Measurements from ENCODE around the gene AKT1S1. TPM values are rescaled to one million over a fixed set of nuclear protein-coding genes. Genes with fewer than 3 reads are reported as not detected.

AKT1S1 gene
- total RNA-seq, 1 donor from 2014 or later, result 2.3 TPM

DNA sequence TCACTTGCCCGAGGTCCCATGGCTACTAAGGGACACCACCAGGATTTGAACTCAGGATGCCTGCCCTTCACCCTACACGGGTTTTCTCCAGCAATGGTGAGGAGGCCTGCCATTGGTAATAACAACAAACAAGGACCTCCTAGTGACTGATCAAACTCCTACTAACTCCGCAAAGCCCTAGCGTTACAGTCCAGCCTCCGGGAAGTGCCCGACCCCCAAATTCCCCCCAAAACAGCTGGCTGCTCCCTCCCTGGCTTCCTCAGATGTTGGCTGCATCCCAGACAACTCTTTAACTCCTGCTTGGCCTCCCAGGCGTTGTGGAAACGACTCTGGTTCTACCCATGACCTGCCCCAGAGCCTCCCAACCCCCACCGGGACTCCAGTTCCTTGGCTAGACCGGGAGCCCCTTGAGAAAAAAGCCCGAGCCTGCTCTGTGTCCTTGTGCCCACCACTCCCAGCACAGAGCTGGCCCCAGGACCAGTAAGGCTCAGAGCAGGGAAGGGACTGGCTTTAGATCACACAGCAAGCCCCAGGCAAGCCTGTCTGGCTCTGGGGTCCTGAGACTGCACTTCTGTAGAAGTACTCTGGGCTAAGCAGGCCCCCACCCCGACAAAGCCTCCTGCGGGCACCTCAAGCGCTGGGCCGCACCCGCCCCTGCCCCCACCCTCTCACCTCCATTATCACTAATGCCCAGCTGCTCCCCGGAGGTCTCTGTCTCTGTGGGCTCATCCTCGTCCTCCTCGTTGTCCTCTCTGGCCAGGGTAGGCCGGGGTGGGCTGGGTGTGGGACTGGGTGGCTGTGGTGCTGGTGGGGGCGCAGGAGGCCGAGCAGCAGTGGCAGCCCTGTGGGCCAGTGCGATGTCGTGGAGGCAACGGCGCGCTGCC, 4.7 kb downstream of the AKT1S1 start:
- Mint-ChIP-seq H3K27ac (peak overlapping the region; percentile 59), H3K27me3 (ENCODE audit: insufficient read depth, low read depth) (peaks cover 6% of the 10 kb centered on the region), H3K4me3 (peak overlapping the region; percentile 67), H3K36me3 (peaks cover 2% of the 10 kb centered on the region), H3K9me3 (no peaks in the 10 kb centered on the region), H3K4me1 (peaks cover 25% of the 10 kb centered on the region)
- DNase-seq (ENCODE audit: low spot score), result no peak
- Histone ChIP-seq H4K20me1 (ENCODE audit: low read depth) (no peaks in the 10 kb centered on the region), H2AFZ (replicated peaks) (no peak overlapping the region), H3K4me1 (peaks cover 17% of the 10 kb centered on the region), H3K9me3 (ENCODE audit: low read depth) (no peaks in the 10 kb centered on the region), H3K27ac (no peak overlapping the region), H3K36me3 (no peaks in the 10 kb centered on the region), H3F3A (ENCODE audit: low read depth) (peaks cover 32% of the 10 kb centered on the region), H3K27me3 (no peaks in the 10 kb centered on the region), H3K9ac (no peak overlapping the region), H3K79me2 (ENCODE audit: low read depth) (peaks cover 23% of the 10 kb centered on the region), H3K4me3 (no peak overlapping the region), H3K4me2 (no peak overlapping the region)
- TF ChIP-seq EZH2 (IDR thresholded peaks at IDR 0.05) (no peak), EZH2phosphoT487 (IDR thresholded peaks at IDR 0.05) (no peak)
- TF ChIP-seq, protein P1, sequence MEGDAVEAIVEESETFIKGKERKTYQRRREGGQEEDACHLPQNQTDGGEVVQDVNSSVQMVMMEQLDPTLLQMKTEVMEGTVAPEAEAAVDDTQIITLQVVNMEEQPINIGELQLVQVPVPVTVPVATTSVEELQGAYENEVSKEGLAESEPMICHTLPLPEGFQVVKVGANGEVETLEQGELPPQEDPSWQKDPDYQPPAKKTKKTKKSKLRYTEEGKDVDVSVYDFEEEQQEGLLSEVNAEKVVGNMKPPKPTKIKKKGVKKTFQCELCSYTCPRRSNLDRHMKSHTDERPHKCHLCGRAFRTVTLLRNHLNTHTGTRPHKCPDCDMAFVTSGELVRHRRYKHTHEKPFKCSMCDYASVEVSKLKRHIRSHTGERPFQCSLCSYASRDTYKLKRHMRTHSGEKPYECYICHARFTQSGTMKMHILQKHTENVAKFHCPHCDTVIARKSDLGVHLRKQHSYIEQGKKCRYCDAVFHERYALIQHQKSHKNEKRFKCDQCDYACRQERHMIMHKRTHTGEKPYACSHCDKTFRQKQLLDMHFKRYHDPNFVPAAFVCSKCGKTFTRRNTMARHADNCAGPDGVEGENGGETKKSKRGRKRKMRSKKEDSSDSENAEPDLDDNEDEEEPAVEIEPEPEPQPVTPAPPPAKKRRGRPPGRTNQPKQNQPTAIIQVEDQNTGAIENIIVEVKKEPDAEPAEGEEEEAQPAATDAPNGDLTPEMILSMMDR (IDR thresholded peaks at IDR 0.05), result no peak

DNA sequence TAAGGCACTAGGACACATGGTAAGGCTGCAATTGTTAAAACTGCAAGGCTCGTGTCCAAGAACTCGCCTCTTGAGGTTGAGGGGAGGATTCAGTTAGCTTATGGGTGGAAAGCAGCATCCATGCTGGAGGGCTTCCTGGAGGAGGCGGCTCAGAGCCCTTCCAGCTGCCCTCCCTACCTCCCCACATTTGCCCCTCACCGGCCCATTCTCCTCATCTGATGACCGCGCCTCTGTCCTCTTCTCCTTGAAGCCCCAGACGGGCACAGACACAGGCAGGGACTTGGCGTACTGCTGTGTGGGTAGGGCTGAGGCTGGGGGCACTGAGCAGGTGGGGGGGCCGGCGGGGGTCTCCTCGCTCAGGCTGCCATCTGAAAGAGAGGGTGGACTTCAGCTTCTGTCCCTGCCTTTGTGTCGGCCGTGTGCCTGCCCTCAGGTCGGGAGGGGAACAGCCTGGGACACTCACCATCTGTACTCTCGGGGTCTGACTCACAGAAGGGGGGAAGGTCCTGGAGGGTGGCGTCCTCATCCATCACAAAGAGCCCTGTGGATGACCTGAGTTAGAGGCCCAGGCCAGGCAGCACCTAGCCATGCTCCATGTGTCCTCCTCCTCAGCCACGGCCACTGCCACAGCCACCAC, 5.7 kb downstream of the AKT1S1 start:
- Histone ChIP-seq H3F3A (ENCODE audit: low read depth) (peaks cover 41% of the 10 kb centered on the region), H3K4me2 (no peak overlapping the region), H3K79me2 (ENCODE audit: low read depth) (peaks cover 26% of the 10 kb centered on the region), H2AFZ (replicated peaks) (no peak overlapping the region), H3K4me3 (no peak overlapping the region), H3K9ac (no peak overlapping the region), H3K27ac (no peak overlapping the region), H3K27me3 (no peaks in the 10 kb centered on the region), H3K9me3 (ENCODE audit: low read depth) (no peaks in the 10 kb centered on the region), H3K36me3 (no peaks in the 10 kb centered on the region), H3K4me1 (peaks cover 17% of the 10 kb centered on the region), H4K20me1 (ENCODE audit: low read depth) (no peaks in the 10 kb centered on the region)
- Mint-ChIP-seq H3K9me3 (no peaks in the 10 kb centered on the region), H3K4me1 (peaks cover 32% of the 10 kb centered on the region), H3K36me3 (peaks cover 2% of the 10 kb centered on the region), H3K27ac (no peak overlapping the region), H3K4me3 (peak overlapping the region; percentile 67), H3K27me3 (ENCODE audit: insufficient read depth, low read depth) (peaks cover 9% of the 10 kb centered on the region)
- TF ChIP-seq EZH2phosphoT487 (IDR thresholded peaks at IDR 0.05) (no peak), EZH2 (IDR thresholded peaks at IDR 0.05) (no peak)
- TF ChIP-seq, protein P1 (IDR thresholded peaks at IDR 0.05), result no peak
- no peak for DNase-seq (ENCODE audit: low spot score)

DNA sequence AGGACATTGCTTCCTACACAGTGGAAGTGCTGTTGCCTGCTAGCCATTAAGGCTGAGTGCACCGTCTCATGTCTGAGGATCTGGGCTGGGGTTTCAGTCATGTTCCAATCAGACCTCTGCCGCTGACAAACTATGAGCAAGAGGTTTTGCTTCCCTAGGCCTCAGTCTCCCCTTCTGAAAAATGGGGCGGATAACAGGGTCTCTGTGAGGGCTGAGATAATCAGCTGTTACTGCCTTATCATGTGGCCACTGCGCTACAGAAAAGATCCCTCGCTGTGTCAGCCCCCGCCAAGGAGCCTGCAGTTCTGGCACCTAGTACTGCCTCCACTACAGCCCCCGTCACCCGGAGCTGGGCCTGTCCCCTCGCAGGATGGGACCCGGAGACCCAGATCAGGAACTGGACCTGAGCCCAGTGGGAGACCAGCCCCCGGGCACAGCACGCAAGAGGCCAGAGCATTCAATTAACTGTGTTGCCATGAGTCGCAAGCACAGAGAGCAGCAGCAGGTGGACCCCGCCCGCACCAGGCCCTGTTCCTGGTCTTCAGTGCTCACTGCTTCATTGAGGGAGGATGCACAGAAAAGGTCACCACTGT, 6.8 kb downstream of the AKT1S1 start:
- H3K4me2 ChIP-seq, result peak overlapping the region; percentile 77

More for the DNA sequence above, 6.8 kb downstream of the AKT1S1 start:
- peaks cover under 1% of the 10 kb centered on the region for H4K20me1 ChIP-seq (ENCODE audit: low read depth)
- peaks cover 41% of the 10 kb centered on the region for H3K4me1 Mint-ChIP-seq
- peaks cover 31% of the 10 kb centered on the region for H3K79me2 ChIP-seq (ENCODE audit: low read depth)
- H3K27me3 Mint-ChIP-seq (ENCODE audit: insufficient read depth, low read depth), result peaks cover 9% of the 10 kb centered on the region
- H3K4me1 ChIP-seq, result peaks cover 17% of the 10 kb centered on the region
- H3K4me3 ChIP-seq, result peak overlapping the region; percentile 50
- H3K36me3 Mint-ChIP-seq, result peaks cover 4% of the 10 kb centered on the region
- peak overlapping the region; percentile 79 for H3K27ac ChIP-seq
- H3K4me3 Mint-ChIP-seq, result no peak overlapping the region
- H3K27ac Mint-ChIP-seq, result peak overlapping the region; percentile 93
- H2AFZ ChIP-seq (replicated peaks), result no peak overlapping the region
- no peaks in the 10 kb centered on the region for H3K36me3 ChIP-seq
- no peaks in the 10 kb centered on the region for H3K27me3 ChIP-seq
- no peak overlapping the region for H3K9ac ChIP-seq
- TF ChIP-seq, protein P1 (IDR thresholded peaks at IDR 0.05), result no peak
- TF ChIP-seq EZH2 (IDR thresholded peaks at IDR 0.05), result no peak
- peaks cover 47% of the 10 kb centered on the region for H3F3A ChIP-seq (ENCODE audit: low read depth)
- H3K9me3 ChIP-seq (ENCODE audit: low read depth), result no peaks in the 10 kb centered on the region
- H3K9me3 Mint-ChIP-seq, result no peaks in the 10 kb centered on the region
- DNase-seq (ENCODE audit: low spot score), result no peak

Measured in neural progenitor cell (in vitro differentiated cells).